Measurements from ENCODE around the gene ZNF669.
A peak's percentile ranks its signal among the peaks of the same experiment; 100 is the strongest.

Gene ZNF669

DNA sequence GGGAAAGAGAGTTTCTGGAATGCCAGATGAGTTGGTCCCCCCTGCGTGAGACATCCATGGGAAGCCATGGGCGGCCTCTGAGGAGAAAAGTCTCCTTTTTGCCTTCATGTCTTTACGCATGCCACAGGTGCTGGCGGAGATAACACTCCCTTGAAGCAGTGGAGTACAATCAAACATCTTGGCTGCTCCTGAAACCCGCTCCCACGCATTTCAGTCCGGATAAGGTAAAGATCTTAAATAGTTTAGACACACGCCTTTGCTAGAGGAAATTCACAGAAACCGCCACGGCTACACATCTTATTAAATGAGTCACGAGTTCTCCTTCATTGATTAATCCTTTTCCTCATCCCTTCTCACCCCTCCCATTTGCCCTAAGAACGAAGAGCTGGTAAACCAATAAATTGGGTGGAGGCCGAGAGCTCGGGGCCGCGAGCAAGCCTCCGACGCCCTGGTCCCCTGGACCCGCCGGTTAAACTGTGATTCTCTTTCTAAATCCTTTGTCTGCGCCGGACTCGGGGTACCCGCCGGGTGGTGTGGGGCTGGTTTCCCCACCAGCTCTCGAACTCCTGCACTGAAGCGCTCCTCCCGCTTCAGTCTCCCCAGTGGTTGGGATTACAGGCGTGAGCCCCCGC lies 6.6 kb upstream of the ZNF669 start:
- DNase-seq = peak; percentile 61

DNA sequence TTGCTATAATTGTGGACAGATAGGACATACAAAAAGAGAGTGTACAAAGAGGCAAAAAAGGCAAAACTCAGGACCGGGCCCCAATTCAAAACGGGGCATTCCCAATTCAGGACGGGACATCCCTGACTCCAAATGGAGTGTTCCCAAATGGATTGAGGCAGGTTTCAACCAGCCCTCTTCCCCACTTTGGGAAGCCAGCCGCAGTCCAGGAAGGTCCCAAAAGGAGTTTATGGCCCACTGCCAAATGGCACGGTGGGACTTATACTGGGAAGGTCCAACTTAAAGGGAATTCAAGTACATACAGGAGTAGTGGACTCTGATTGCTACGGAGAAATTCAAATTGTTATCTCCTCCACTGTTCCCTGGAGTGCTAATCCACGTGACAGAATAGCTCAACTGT lies 3.5 kb upstream of the ZNF669 start:
- DNase-seq = no peak

DNA sequence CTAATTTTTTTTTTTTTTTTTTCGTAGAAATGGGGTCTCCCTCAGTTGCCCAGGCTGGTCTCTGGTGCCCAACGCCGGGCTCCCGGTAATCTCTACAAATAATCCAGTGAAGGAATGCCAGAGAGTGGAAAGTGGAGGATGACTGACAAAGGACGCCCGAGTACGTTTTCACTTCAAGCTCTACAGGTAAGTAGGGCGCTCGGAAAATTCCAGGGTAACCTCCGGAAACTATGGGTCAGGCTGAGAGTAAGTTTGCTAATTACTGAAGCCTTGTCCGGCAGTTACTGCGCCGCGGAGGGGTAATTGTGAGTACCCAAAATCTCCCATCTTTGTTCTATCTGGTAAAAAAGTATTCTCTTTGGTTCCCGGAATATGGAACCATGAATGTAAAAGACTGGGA lies 1.8 kb upstream of the ZNF669 start:
- DNase-seq = no peak

DNA sequence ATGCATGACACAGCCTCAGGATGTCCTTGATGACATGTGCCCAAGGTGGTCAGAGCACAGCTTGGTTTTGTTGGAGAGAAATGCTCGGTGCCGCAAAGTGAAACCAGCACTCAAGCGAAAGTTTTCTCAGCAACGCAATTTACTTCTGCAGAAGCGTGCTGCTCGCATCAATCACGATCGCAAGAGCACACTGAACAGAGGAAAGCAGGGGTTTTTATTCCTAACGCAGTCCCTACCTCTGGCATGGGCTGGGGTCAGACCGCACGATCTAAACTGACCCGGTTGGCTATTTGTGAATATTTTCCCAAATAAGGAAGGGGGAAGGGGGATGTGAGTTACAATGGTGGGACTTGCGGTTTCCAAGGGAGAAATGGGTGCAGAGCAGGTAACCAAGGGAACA lies 809 bp upstream of the ZNF669 start:
- DNase-seq = no peak

DNA sequence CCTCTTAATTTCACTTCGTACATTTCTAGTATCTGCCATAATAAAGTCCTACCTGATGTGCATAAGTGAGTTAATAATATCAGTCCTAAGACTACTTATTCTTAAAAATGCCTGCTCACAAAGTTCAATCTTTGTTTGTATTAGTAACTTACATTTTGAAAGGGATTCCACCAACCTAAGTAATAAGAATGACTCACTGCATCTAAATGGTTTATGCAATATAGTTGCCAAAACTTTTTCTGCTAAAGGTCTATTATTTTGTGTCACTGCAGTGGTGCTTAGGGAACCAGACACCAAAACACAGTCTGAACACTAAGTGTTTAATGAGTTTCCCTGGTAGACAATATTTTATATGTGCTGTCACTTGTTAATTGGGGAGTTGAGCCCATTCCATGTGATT lies 1.8 kb downstream of the ZNF669 start:
- DNase-seq = no peak

DNA sequence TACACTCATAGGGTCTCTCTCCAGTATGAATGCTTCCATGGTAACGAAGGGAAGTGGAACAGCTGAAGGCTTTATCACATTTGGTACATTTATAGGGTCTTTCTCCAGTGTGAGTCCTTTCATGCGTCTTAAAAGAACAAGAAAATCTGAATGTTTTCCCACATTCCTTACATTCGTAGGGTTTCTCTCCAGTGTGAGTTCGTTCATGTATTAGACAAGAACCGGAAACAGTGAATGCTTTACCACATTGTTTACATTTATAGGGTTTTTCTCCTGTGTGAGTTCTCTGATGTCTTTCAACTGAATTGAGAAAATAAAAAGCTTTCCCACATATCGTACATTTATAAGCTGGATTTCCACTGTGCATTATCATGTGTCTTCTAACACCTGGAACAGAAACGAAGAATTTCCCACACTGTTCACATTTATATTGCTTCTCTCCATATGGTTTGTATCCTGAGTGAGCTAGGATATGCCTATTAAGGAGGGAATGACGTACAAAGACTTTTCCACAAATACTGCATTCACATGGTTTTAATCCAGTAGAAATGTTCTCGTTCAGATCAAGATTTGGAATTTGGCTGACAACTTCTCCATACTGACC lies 3.4 kb downstream of the ZNF669 start:
- no peak for DNase-seq

DNA sequence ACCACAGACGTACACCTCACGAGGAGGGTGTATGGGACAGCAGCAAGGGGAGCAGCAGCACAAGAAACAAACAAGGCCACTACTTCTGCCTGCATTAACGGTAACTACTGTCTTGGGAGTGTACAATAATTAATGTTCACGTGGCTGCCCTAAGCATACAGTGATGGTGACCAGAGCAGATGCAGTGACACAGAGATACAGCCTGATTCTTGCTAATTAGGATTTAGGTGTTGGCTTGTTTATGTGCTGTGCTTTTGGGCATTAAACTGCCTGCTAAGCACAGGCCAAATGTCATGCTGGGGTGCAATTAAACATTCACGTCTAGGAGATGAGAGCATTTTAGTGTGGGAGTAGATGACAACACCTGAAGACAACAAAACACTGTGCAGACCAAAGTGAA lies 7.2 kb downstream of the ZNF669 start:
- DNase-seq = no peak

DNA sequence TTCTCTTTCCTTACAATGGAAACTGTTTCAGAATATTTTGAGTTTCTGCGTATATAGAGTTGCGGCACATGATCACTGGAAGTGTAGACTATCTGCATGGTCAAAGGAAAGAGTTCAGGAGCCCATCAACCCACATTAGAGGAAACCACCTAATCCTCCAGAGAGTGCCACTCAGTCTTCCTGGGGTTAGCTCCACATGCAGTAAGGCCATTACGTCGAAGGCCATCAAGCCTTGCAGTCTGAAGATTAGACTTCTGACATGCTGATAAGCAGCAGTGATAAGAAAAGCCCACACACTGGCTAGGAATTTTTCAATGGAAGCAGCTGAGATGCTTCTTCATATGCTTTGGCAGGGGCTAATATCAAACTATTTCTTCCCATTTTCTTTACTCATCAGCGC lies 7.6 kb downstream of the ZNF669 start:
- DNase-seq = no peak

DNA sequence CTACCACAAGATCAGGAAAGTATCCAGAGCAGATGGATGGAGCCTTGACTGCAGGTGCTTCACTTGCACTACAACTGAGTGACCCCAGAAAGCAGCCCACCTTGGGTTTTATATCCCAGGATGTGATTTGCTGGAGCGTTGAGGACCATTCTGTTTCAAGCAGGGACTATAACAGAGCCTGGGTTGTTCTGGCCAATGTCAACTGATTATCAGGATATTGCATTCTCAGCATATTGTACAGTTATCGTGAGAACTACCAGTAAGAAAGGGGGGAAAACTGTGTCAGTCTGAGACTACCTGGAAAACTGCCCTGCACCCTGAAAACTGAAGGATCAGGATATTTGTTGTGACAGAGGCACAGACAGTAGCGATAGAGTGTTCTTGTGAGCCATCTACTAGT lies 8.0 kb downstream of the ZNF669 start:
- no peak for DNase-seq

DNA sequence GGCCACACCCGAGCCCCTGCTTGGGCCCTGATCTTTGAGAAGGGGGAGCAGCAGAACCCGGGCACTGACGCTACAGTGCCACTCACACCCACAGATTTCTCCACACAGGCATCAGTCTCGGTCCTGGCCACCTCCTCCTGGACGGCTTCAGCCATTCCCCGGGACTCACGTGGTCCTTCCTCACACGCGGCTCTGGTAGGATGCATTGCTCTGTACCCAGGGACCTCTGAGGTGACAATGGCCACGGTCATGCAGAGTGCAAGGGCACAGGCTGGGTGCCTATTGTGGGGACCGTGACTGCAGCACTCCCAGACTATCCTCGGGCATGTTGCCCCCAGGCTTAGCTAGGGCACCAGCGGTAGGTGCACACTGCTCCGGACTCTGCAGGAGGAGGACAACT lies 13.7 kb downstream of the ZNF669 start:
- DNase-seq = no peak

DNA sequence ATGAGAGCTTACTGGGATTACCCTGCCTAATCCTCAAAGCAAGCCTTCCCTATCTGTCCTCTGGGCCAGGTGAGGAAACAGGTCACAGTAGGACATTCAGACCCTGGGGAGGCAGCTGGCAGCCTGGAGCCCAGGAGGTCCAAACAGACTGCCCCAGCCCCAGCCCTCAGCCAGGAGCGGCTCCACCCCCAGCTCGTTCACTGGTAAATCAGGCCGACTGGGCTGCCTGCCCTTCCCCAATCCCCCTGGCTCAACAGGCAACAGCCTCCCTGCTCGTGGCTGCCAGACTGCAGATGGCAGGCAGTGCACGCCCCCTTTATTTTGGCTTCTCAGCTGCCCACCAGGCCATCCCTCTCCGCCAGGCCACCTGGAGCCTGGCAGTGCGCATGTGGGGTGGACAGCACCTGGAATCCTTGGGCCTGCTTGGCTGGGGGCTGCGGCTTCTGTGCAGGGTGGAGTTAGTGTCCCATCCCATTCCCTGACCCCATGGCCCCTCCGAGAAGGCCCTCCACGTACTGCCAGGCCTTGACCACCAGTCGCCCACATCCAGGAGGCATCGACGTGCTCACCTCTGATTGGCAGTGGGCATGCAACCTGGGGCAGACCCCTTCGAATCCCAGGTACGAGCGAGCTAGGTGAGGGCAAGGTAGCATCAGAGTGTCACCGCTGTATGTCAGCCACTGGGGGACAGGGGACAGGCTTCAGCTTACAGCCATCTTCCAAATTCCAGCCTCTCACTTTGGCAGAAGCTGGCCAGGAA lies 14.4 kb downstream of the ZNF669 start:
- no peak for DNase-seq

DNA sequence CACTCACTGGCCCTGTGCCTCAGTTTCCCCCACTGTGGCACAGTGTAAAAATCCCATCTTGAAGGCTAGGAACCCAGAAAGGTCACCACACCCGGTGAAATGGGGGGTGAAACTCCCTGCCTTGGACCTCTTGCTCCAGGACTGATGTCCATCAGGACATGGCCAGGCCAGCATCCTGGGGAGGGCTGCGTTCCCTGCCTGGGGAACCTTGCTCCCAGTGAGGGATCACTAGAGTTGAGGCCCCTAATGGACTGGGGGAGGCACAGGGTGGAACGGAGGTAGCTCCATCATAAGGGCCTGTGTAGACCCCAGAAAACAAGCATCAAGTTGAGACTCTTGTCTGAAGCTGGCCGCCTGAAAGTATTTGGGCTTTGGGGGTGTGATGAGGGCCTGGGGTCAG lies 15.2 kb downstream of the ZNF669 start:
- DNase-seq = no peak

DNA sequence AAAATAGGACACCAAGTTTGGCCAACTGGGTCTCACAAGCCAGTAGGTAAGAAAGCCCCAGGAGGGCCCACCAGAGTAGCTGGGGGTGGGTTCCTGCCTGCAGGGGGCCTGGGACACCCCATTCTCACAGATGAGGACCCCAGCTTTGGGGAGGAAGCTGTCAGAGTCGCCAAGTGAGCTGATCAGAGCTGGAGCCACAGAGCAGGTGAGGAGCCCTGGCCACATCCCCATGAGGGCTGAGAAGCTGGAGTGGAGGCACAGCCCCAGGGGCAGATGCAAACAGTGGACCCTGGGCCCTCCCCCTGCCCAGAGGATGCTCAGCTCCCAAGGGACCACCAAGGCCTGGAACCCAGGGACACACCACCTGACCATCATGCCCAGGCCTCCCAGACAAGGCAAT lies 16.9 kb downstream of the ZNF669 start:
- DNase-seq = no peak

DNA sequence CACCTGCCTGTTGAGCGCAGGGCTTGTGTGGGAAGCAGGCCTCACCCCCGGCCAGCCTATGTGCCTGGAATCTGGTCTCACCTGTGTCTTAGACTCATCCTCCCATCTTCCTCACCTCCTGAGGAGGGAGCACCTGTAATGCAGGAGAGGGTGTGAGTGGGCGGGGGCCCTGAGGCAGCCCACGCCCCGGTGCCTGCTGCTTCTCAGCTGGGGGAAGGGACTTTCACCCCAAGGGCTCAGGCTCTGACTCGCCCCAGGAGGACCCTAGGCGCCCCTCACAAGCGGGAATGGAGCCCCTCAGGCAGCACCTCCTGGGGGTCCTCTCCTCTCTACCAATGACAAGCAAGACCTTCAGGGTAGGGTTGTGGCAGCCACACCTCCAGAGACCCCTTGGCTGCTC lies 18.8 kb downstream of the ZNF669 start:
- DNase-seq = no peak

DNA sequence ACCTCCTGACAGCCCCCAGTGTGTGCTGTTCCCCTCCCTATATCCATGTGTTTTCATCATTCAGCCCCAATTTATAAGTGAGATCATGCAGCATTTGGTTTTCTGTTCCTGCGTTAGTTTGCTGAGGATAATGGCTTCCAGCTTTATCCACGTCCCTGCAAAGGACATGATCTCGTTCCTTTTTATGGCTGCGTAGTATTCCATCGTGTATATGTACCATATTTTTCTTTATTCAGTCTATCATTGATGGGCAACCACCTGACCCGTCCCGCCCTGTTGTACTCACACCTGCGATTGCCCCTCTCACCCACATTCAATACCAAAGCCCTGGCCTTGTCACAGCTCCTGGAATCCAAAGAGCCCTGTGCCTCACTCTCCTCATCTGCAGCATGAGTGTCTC lies 19.4 kb downstream of the ZNF669 start:
- no peak for DNase-seq

DNA sequence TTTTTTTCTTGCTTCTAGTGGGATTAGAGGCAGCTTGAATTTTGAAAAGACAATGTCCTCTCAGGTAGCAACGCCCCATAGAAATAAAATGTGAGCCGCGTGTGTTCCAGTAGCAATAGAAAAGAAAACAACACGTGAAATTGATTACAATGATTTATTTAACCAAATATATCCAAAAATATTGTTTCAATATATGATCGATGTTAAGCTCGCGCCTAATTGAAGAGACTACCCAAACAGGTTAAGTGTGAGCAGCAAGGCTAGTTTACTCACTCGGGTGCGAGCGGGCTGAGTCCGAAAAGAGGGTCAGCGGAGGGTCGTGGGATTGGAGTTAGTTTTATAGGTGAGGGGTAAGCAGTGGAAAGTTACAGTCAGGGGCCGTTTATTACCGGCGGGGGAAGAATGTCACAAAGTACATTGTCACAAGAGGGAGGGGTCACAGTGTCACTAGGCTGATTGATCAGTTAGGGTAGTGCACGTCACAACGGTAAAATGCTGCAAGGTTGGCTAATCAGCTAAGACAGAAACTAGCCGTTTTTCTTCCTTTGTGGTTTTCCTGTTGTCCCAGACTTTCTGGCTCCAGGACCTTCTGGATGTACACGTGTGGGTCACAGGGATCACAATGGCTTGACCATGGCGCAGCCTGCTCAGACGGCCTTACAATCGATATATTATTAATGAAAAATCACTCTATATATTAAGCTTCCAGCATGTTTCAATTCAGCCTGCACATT lies 24.8 kb downstream of the ZNF669 start:
- DNase-seq = peak; percentile 4

DNA sequence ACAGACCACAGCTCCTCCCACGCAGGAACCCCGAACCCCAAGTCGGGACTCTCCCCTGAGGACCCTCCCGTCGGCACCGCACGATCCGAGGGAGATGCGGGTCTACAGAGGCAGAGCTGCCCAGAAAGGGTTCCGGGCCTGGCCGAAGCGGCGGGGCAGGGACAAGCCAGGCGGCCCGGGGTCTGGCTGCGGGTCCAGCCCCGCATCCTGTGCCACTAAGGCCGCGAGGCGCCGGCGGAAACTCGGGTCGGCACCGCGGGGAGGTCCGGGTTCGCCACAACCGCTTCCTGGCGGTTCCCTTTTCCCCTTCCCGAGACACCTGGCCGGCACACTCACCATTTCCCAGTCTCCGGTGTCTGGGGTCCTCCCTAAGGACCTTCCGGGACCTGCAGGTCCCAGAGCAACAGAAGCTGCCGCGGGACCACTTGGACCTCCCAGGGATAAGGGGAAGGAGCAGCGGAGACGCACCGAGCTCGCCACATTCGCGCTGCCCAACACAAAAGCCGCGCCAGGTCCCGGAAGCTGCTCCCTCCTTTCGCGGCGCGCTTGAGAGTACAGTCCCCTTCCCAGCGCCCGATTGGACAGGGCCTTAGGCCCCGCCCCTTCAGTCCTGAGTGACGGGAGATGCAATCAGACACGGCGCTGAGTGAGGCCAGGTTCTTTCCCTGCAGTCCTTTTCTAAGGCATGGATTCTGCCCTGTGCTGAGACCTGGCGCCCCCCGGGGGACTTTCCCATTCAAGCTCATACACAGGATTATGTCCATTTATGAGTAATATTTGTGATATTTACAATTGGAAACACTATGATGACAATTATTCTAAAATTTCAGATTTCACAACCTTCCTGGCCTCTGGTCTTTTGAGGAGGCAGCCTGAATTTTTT lies 25.7 kb downstream of the ZNF669 start, which contains the start of gene ZNF670:
TSS of gene ZNF670 (minus strand) at position 554 of the 883 bp plus-strand sequence. CDS start at position 339, 215 bp downstream.
- DNase-seq = peak; percentile 94

DNA sequence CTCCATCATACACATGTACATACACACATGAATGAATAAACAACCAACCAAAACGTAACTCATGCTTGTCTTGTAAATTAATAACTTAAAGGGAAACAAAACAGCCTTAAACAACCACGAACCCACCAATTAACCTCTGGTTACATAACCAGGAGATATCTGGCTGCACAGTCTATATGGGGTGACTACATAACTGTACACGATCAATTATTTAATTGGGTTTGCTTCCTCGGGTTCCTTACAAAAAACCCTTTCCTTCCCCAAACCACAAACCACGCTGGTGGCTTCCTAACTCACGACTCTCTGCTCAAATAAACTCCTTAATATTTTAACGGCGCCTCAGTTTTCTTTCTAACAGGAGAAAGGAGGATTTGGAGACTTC lies 26.3 kb downstream of the ZNF669 start:
- DNase-seq = no peak

DNA sequence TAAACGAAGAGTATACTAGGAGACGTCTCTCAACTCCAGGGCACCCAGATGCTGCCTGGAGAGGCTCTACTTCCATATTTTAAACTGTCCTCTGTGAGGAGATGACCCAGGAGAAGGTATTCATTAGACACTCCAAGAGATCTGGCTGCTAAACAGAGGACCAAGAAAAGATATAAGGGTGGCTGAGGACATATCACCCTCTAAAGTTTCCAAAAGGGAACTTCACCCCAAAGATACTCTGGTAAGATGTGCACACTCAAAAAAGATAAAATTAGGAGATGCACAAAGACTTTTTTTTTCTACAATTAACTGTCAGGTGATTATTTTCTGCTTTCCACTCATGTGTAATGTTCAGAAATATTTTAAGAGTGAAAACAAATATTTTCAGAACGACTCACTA lies 26.9 kb downstream of the ZNF669 start:
- DNase-seq = no peak

DNA sequence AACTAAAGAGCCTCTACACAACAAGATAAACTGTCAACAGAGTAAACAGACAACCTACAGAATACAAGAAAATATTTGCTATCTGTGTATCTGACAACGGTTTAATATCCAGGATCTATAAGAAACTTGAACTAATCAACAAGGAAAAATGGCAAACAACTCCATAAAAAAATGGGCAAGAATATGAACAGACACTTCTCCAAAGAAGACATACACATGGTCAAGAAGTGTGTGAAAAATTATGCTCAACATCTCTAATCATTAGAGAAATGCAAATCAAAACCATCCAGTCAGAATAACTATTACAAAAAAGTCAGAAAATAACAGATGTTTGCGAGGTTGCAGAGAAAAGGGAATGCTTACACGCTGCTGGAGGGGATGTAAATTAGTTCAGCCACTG lies 33.5 kb downstream of the ZNF669 start:
- no peak for DNase-seq

DNA sequence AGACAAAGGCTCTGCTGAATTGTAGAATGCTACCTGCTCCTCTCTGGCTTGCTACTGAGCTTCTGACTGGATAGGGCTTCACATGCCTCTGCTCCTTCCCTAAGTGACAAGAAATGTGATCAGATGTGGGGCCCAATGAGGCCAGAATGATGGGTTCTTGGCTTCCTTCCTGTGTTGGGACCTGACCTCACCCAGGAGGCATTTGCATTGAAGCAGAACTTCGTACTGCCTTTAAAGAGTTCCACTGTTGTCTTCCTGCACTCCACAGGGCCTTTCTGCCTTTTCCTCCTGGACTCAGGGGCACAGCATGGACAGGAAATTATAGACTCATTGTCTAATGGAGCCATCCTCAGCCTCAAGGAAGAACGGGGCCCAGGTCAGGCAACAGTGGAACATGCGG lies 39.9 kb downstream of the ZNF669 start:
- no peak for DNase-seq

DNA sequence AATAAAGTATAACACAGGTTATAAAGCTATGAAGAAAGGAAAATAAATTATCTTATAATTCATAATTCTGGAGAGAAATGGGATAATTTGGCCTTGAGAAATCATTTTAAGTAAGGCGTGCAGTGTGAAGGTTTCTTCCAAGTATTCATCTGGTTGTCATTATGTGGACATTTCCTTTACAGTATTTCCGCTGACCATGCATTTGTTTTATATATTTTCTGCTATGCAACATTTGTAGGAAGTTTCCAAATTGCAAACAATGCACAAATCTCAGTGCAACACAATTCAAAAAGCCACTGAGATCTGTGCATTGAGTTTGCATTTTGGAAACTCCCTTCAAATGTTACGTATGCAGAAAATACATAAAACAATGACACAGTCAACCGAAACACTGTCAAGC lies 43.4 kb downstream of the ZNF669 start:
- no peak for DNase-seq

DNA sequence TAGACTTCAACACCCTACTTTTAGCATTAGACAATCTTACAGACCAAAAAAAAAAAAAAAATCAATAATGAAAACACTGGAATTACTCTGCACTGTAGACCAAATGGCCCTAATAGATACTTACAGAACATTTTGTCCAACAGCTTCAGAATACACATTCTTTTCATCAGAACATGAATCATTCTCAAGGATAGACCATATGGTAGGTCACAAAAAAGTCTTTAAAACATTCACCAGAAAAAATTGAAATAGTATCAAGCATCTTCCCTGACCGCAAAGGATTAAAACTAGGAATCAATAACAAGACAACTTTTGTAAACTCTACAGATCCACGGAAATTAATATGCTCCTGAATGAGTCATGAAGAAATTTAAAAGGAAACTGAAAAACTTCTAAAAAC lies 48.1 kb downstream of the ZNF669 start:
- no peak for DNase-seq

Measured in activated CD4-positive, alpha-beta T cell treated with anti-CD3 and anti-CD28 coated beads, Interleukin-10, Interleukin-2, amounts not matched to agents 100 ng/mL and 50 ng/mL, durations not matched to agents 16 hours and 8 hours (primary cell).